ENCODE results near the gene ARID1B. TPM values are rescaled to one million over a fixed set of nuclear protein-coding genes. Genes with fewer than 3 reads are reported as not detected.

ARID1B gene
- total RNA-seq, 2 donors from 2014 or later: 43.9 to 44.6 TPM

GRCh38 chr6:156925718-156926607, 148.8 kb downstream of the ARID1B start:
- H3K9me3 ChIP-seq: no peaks in the 10 kb centered on the region
- no peak for DNase-seq (ENCODE audit: low spot score)
- H3K4me1 ChIP-seq: peaks cover 0 to 27% of the 10 kb centered on the region in 2 donors
- TF ChIP-seq CTCF (IDR thresholded peaks at IDR 0.05): no peak
- H3K27me3 ChIP-seq: no peaks in the 10 kb centered on the region
- H3K36me3 ChIP-seq: no peaks in the 10 kb centered on the region
- H3K27ac ChIP-seq: no peak overlapping the region
- H3K4me3 ChIP-seq: no peak overlapping the region

- Histone ChIP-seq H3K36me3 (no peaks in the 10 kb centered on the region), H3K27ac (no peak overlapping the region), H3K9me3 (no peaks in the 10 kb centered on the region), H3K4me3 (no peak overlapping the region), H3K4me1 (peaks cover 0 to 30% of the 10 kb centered on the region in 2 donors), H3K27me3 (no peaks in the 10 kb centered on the region)
- no peak for TF ChIP-seq CTCF (IDR thresholded peaks at IDR 0.05)
- DNase-seq (ENCODE audit: low spot score): no peak
Observed at GRCh38 chr6:156928126-156928525, 150.9 kb downstream of the ARID1B start.

GRCh38 chr6:156928972-156929371, 151.8 kb downstream of the ARID1B start:
- DNase-seq (ENCODE audit: low spot score): no peak
- TF ChIP-seq CTCF (IDR thresholded peaks at IDR 0.05): no peak
- H3K9me3 ChIP-seq: no peaks in the 10 kb centered on the region
- no peaks in the 10 kb centered on the region for H3K27me3 ChIP-seq
- no peak overlapping the region for H3K4me3 ChIP-seq
- no peaks in the 10 kb centered on the region for H3K36me3 ChIP-seq
- no peak overlapping the region for H3K27ac ChIP-seq
- peaks cover 0 to 38% of the 10 kb centered on the region in 2 donors for H3K4me1 ChIP-seq

- Histone ChIP-seq H3K9me3 (no peaks in the 10 kb centered on the region), H3K4me1 (peaks cover 0 to 35% of the 10 kb centered on the region in 2 donors), H3K27me3 (no peaks in the 10 kb centered on the region), H3K36me3 (no peaks in the 10 kb centered on the region), H3K4me3 (no peak overlapping the region), H3K27ac (no peak overlapping the region)
- TF ChIP-seq CTCF (IDR thresholded peaks at IDR 0.05): no peak
- no peak for DNase-seq (ENCODE audit: low spot score)
Observed at GRCh38 chr6:156931283-156931682, 154.1 kb downstream of the ARID1B start.

GRCh38 chr6:156933201-156934068, 156.3 kb downstream of the ARID1B start:
- no peaks in the 10 kb centered on the region for H3K36me3 ChIP-seq
- H3K27ac ChIP-seq: peak overlapping the region; percentile 40 to 52
- H3K4me1 ChIP-seq: peaks cover 0 to 37% of the 10 kb centered on the region in 2 donors
- DNase-seq (ENCODE audit: low spot score): no peak
- TF ChIP-seq CTCF (IDR thresholded peaks at IDR 0.05): no peak
- H3K9me3 ChIP-seq: no peaks in the 10 kb centered on the region
- H3K27me3 ChIP-seq: no peaks in the 10 kb centered on the region
- no peak overlapping the region for H3K4me3 ChIP-seq
